ENCODE measurements around the gene IGSF22.
"Not testable (repeated sequence)": the region's sequence is repeated elsewhere in the genome, so short reads cannot be mapped to it uniquely, and the experiment has no call there.

Gene IGSF22

GRCh38 chr11:18671246-18671645, 54.7 kb downstream of the IGSF22 start:
- Histone ChIP-seq H3K27me3 (ENCODE audit: control insufficient read depth in 5 of 5, insufficient read depth in 4 of 5, low read length in 5 of 5) (no peaks in the 10 kb centered on the region), H3K9ac (ENCODE audit: low read length in 5 of 5) (no peak overlapping the region), H3K9me3 (ENCODE audit: control insufficient read depth in 5 of 5, low read length in 5 of 5) (no peaks in the 10 kb centered on the region), H3K36me3 (ENCODE audit: control insufficient read depth in 5 of 5, insufficient read depth in 5 of 5, low read length in 5 of 5) (no peaks in the 10 kb centered on the region), H3K4me3 (ENCODE audit: low read depth in 1 of 5, low read length in 5 of 5) (no peak overlapping the region), H3K27ac (ENCODE audit: low read depth, low read length) (no peak overlapping the region), H3K4me1 (ENCODE audit: control insufficient read depth in 5 of 5, insufficient read depth in 5 of 5, low read length in 5 of 5) (peaks cover 0 to 4% (median 0%) of the 10 kb centered on the region in 5 donors)

- H3K9ac ChIP-seq (ENCODE audit: low read length in 5 of 5) = no peak overlapping the region
- H3K27ac ChIP-seq (ENCODE audit: low read depth, low read length) = no peak overlapping the region
- no peaks in the 10 kb centered on the region for H3K36me3 ChIP-seq (ENCODE audit: control insufficient read depth in 5 of 5, insufficient read depth in 5 of 5, low read length in 5 of 5)
- no peaks in the 10 kb centered on the region for H3K27me3 ChIP-seq (ENCODE audit: control insufficient read depth in 5 of 5, insufficient read depth in 4 of 5, low read length in 5 of 5)
- H3K9me3 ChIP-seq (ENCODE audit: control insufficient read depth in 5 of 5, low read length in 5 of 5) = no peaks in the 10 kb centered on the region
- no peak overlapping the region for H3K4me3 ChIP-seq (ENCODE audit: low read depth in 1 of 5, low read length in 5 of 5)
- peaks cover 0 to 4% (median 0%) of the 10 kb centered on the region in 5 donors for H3K4me1 ChIP-seq (ENCODE audit: control insufficient read depth in 5 of 5, insufficient read depth in 5 of 5, low read length in 5 of 5)
Measured at GRCh38 chr11:18669711-18670110, 56.3 kb downstream of the IGSF22 start.

DNA sequence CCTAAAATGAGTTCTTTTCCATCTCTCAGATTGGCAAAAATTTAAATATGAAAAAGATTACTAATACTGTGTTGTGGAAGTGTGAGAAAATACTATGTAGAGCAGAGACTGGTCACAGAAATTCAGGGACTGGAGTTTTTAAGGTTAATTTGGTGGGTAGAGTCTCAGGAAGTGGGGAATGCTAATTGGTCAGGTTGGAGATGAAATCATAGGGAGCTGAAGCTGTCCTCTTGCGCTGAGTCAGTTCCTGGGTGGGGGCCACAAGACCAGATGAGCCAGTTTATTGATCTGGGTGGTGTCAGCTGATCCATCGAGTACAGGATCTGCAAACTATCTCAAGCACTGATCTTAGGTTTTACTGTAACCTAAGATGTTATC, 56.8 kb downstream of the IGSF22 start:
- no peaks in the 10 kb centered on the region for H3K27me3 ChIP-seq (ENCODE audit: control insufficient read depth in 5 of 5, insufficient read depth in 4 of 5, low read length in 5 of 5)
- H3K4me3 ChIP-seq (ENCODE audit: low read depth in 1 of 5, low read length in 5 of 5) = no peak overlapping the region
- H3K9ac ChIP-seq (ENCODE audit: low read length in 5 of 5) = no peak overlapping the region
- peaks cover 0 to 4% (median 0%) of the 10 kb centered on the region in 5 donors for H3K4me1 ChIP-seq (ENCODE audit: control insufficient read depth in 5 of 5, insufficient read depth in 5 of 5, low read length in 5 of 5)
- H3K36me3 ChIP-seq (ENCODE audit: control insufficient read depth in 5 of 5, insufficient read depth in 5 of 5, low read length in 5 of 5) = no peaks in the 10 kb centered on the region
- H3K9me3 ChIP-seq (ENCODE audit: control insufficient read depth in 5 of 5, low read length in 5 of 5) = no peaks in the 10 kb centered on the region
- no peak overlapping the region for H3K27ac ChIP-seq (ENCODE audit: low read depth, low read length)

DNA sequence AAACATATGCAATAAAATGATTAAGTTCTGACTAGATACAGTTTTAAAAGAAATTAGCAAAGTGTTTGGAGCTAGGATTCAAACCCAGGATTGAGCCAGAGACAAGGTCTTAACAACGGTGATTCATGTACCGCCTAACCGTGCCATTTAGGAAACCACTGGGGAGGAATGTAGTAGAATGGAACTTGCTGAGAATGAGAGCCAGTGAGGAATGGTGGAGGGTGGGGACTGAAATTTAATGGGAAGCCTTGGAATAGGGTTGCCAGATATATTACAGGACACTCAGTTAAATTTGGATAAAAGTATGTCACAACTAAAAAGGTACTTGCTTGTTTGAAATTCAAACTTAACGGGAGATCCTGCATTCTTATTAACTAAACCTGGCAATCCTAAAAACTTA, 57.9 kb downstream of the IGSF22 start:
- Histone ChIP-seq H3K36me3 (ENCODE audit: control insufficient read depth in 5 of 5, insufficient read depth in 5 of 5, low read length in 5 of 5) (no peaks in the 10 kb centered on the region), H3K27me3 (ENCODE audit: control insufficient read depth in 5 of 5, insufficient read depth in 4 of 5, low read length in 5 of 5) (no peaks in the 10 kb centered on the region), H3K4me1 (ENCODE audit: control insufficient read depth in 5 of 5, insufficient read depth in 5 of 5, low read length in 5 of 5) (peaks cover 0 to 4% (median 0%) of the 10 kb centered on the region in 5 donors), H3K4me3 (ENCODE audit: low read depth in 1 of 5, low read length in 5 of 5) (no peak overlapping the region), H3K9ac (ENCODE audit: low read length in 5 of 5) (no peak overlapping the region), H3K9me3 (ENCODE audit: control insufficient read depth in 5 of 5, low read length in 5 of 5) (no peaks in the 10 kb centered on the region), H3K27ac (ENCODE audit: low read depth, low read length) (no peak overlapping the region)

DNA sequence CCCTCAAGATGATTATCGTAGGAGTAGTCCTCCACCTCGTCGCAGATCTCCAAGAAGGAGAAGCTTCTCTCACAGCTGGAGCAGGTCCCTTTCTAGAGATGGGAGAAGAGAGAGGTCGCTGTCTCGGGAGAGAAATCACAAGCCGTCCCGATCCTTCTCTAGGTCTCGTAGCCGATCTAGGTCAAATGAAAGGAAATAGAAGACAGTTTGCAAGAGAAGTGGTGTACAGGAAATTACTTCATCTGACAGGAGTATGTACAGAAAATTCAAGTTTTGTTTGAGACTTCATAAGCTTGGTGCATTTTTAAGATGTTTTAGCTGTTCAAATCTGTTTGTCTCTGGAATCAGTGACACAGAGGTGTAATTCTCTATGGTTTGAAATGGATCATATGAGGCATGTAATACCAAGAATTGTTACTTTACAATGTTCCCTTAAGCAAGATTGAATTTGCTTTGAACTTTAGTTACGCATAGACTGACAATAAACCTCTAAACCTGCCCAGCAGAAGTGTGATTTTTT, 60.6 kb downstream of the IGSF22 start:
- H3K9ac ChIP-seq (ENCODE audit: low read length in 5 of 5); H3K4me3 ChIP-seq (ENCODE audit: low read depth in 1 of 5, low read length in 5 of 5); H3K9me3 ChIP-seq (ENCODE audit: control insufficient read depth in 5 of 5, low read length in 5 of 5); H3K27me3 ChIP-seq (ENCODE audit: control insufficient read depth in 5 of 5, insufficient read depth in 4 of 5, low read length in 5 of 5); H3K36me3 ChIP-seq (ENCODE audit: control insufficient read depth in 5 of 5, insufficient read depth in 5 of 5, low read length in 5 of 5); H3K27ac ChIP-seq (ENCODE audit: low read depth, low read length); H3K4me1 ChIP-seq (ENCODE audit: control insufficient read depth in 5 of 5, insufficient read depth in 5 of 5, low read length in 5 of 5): not testable (repeated sequence)

DNA sequence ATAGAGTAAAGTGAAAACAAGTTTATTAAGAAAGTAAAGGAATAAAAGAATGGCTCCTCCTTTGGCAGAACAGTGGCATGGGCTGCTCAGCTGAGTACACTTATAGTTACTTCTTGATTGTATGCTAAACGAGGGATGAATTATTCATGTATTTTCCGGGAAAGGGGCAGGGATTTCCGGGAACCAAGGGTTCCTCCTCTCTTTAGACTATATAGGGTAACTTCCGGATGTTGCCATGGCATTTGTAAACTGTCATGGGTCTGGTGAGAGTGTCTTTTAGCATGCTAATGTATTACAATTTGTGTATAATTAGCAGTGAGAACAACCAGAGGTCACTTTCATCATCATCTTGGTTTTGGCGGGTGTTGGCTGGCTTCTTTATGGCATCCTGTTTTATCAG, 68.3 kb downstream of the IGSF22 start:
- H3K36me3 ChIP-seq (ENCODE audit: control insufficient read depth in 5 of 5, insufficient read depth in 5 of 5, low read length in 5 of 5) = no peaks in the 10 kb centered on the region
- no peak overlapping the region for H3K9ac ChIP-seq (ENCODE audit: low read length in 5 of 5)
- H3K27me3 ChIP-seq (ENCODE audit: control insufficient read depth in 5 of 5, insufficient read depth in 4 of 5, low read length in 5 of 5) = no peaks in the 10 kb centered on the region
- H3K4me1 ChIP-seq (ENCODE audit: control insufficient read depth in 5 of 5, insufficient read depth in 5 of 5, low read length in 5 of 5) = no peaks in the 10 kb centered on the region
- H3K9me3 ChIP-seq (ENCODE audit: control insufficient read depth in 5 of 5, low read length in 5 of 5) = no peaks in the 10 kb centered on the region
- H3K4me3 ChIP-seq (ENCODE audit: low read depth in 1 of 5, low read length in 5 of 5) = no peak overlapping the region
- H3K27ac ChIP-seq (ENCODE audit: low read depth, low read length) = no peak overlapping the region
